Heart left ventricle (tissue), 16 donors: ENCODE data around the gene ITGB3. TPM values are rescaled to one million over a fixed set of nuclear protein-coding genes. Genes with fewer than 3 reads are reported as not detected.

Experiments
- ATAC-seq, 4 donors: fragments of 200-7000 bp; cut with Tn5 transposase; one replicate each; pipeline ENCODE4 v1.9.1; 2020 to 2022; ENCODE audit warnings: moderate library complexity in 4 of 4, mild to moderate bottlenecking in 3 of 4, moderate number of reproducible peaks in 1 of 4
- DNase-seq, 5 donors: peaks; one replicate each; pipeline ENCODE4 v3.0.0-alpha.2; 2020
- H3K27ac ChIP-seq, 12 donors: fragments of 200-600 bp; sonication (generic) in 4 of 12; one replicate each; pipeline versions ENCODE4 v1.5.0 to v1.8.0; 2016 to 2022; ENCODE audit warnings: mild to moderate bottlenecking in 2 of 12
- H3K27me3 ChIP-seq, 9 donors: fragments of 200-600 bp; sonication (generic) in 2 of 9; one replicate each; pipeline versions ENCODE4 v1.5.1 to v1.8.0; 2016 to 2022; ENCODE audit warnings: mild to moderate bottlenecking in 3 of 9
- H3K36me3 ChIP-seq, 9 donors: fragments of 200-600 bp; sonication (generic) in 2 of 9; one replicate each; pipeline versions ENCODE4 v1.5.0 to v1.8.0; 2018 to 2022; ENCODE audit warnings: mild to moderate bottlenecking in 2 of 9
- H3K4me1 ChIP-seq, 12 donors: fragments of 200-600 bp; sonication (generic) in 4 of 12; one replicate each; pipeline versions ENCODE4 v1.5.0 to v1.8.0; 2016 to 2022; ENCODE audit warnings: mild to moderate bottlenecking in 3 of 12
- H3K4me3 ChIP-seq, 12 donors: fragments of 200-600 bp; sonication (generic) in 4 of 12; one replicate each; pipeline versions ENCODE4 v1.5.0 to v1.8.0; 2017 to 2022; ENCODE audit warnings: mild to moderate bottlenecking in 9 of 12, moderate library complexity in 4 of 12
- H3K9me3 ChIP-seq, 12 donors: fragments of 200-600 bp; sonication (generic) in 4 of 12; one replicate each; pipeline versions ENCODE4 v1.5.0 to v1.8.0; 2016 to 2022; ENCODE audit warnings: mild to moderate bottlenecking in 1 of 12
- POLR2A ChIP-seq, 2 donors: fragments of 450-650 bp; IDR thresholded peaks; one replicate each; pipeline ENCODE4 v1.6.1; 2017; ENCODE audit warnings: antibody characterized with exemption in 2 of 2, mild to moderate bottlenecking in 2 of 2, moderate library complexity in 2 of 2
- WGBS, 4 donors: extraction: QIAGEN DNeasy Blood & Tissue Kit in 2 of 4; methylation state at CpG; one replicate each; pipeline versions ENCODE4 v1.1.5 to v1.1.7; 2013 to 2018; 5-methylcytosine and 5-hydroxymethylcytosine counted together
- intact Hi-C, 10 donors: fragments of 100-400 bp; cut with DNase I; formaldehyde crosslinking; loops; one replicate each; pipeline versions ENCODE4 v1.11.1 to v1.14.2; 2022
- polyA plus RNA-seq, 2 donors: library from polyadenylated mRNA; stranded (reverse); fragments of 200-250 nt; gene quantifications; one replicate each; pipeline ENCODE4 v1.2.3, GENCODE V29; 2013
- total RNA-seq, 9 donors: library from RNA; depleted of rRNA in 2 of 9; stranded (reverse); fragments of >200 nt in 2 of 9; fragmentation: NEBNext Ultra II Directional in 3 of 9; extraction: Animal tissue kit (Norgen Biotek cat#: 25700) in 3 of 9; gene quantifications; one replicate each; pipeline versions ENCODE4 v1.1.0 to v1.2.4, GENCODE V29; 2016 to 2023
- TF ChIP-seq, protein P1 (sequence below), 12 donors: fragments of 200-600 bp; sonication (generic) in 4 of 12; IDR thresholded peaks; one replicate each; pipeline versions ENCODE4 v1.5.0 to v1.8.0; 2018 to 2022; ENCODE audit warnings: antibody characterized with exemption in 12 of 12, mild to moderate bottlenecking in 5 of 12
- donor health status: ischemic (EF 13 %, LVEDD 7.1; RV severe dilation, severe dysfunction).
- donor health status: healthy with polysubstance abuse.
- donor health status: DM: no; HTN: yes; CAD: no.
- donor health status: DM: no; HTN: no; CAD: no.
- donor health status: ischemic (EF 25% LVEDD 6.9; RV normal size, moderate dysfunction).
- donor health status: ischemic (EF 25% LVEDD 5.7; RV mildly dilated, moderate dysfunction).
- donor health status: healthy.
- donor health status: DM: yes; HTN: yes; CAD: no.
- donor health status: ischemic (EF 35%, LVEDD 5.7; RV mildly dilated, moderate dysfunction).
- donor health status: nonischemic (EF 11% LVEDD 7.7; RV severe dilation, severe dysfunction).
- donor health status: DM: yes; HTN: yes; CAD: no.
- donor health status: PGD.
- donor health status: ischemic (EF 29% LVEDD 5.4; RV normal size, mild dysfunction).
- donor health status: nonischemic (EF 23%, LVEDD 6.1; RV moderate dilation, normal function).

ITGB3 gene
- total and polyA plus RNA-seq, 11 donors, result 1.3 to 14.8 (median 4.8) TPM

DNA sequence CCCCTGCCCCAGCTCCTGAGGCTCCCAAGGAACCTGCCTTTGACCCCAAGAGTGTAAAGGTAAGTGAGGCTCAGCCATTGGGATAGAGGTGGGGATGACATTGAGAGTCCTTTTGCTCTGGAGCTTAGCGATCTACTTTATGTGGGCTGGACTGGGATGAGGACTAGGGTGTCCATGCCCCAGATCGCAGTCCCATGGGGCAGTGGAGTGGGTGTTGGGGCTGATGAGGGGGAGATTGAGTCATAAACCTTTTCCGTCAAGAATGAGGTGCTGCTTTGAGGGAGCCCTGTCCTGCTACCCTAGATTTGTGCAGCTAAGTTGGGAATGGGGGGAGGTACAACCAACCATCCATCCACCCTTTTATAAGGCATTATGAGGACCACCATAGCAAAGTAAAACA lies 44.1 kb upstream of the ITGB3 start:
- H3K4me1 ChIP-seq, result peaks cover 0 to 40% (median 27%) of the 10 kb centered on the region in 12 donors
- no peak for DNase-seq
- intact Hi-C loops, result no loop called here
- WGBS, 4 donors, result 66 to 73% (median 70%) methylated on average over 3 of the region's 3 CpGs
- H3K36me3 ChIP-seq, result no peaks in the 10 kb centered on the region
- ATAC-seq, result no peak
- H3K27me3 ChIP-seq, result no peaks in the 10 kb centered on the region
- no peak for TF ChIP-seq POLR2A (IDR thresholded peaks at IDR 0.05)
- TF ChIP-seq, protein P1, sequence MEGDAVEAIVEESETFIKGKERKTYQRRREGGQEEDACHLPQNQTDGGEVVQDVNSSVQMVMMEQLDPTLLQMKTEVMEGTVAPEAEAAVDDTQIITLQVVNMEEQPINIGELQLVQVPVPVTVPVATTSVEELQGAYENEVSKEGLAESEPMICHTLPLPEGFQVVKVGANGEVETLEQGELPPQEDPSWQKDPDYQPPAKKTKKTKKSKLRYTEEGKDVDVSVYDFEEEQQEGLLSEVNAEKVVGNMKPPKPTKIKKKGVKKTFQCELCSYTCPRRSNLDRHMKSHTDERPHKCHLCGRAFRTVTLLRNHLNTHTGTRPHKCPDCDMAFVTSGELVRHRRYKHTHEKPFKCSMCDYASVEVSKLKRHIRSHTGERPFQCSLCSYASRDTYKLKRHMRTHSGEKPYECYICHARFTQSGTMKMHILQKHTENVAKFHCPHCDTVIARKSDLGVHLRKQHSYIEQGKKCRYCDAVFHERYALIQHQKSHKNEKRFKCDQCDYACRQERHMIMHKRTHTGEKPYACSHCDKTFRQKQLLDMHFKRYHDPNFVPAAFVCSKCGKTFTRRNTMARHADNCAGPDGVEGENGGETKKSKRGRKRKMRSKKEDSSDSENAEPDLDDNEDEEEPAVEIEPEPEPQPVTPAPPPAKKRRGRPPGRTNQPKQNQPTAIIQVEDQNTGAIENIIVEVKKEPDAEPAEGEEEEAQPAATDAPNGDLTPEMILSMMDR (IDR thresholded peaks at IDR 0.05), result no peak
- peak overlapping the region in 1 of 12 donors; percentile 44 for H3K27ac ChIP-seq
- peak overlapping the region in 1 of 12 donors; percentile 6 for H3K4me3 ChIP-seq
- no peaks in the 10 kb centered on the region for H3K9me3 ChIP-seq

DNA sequence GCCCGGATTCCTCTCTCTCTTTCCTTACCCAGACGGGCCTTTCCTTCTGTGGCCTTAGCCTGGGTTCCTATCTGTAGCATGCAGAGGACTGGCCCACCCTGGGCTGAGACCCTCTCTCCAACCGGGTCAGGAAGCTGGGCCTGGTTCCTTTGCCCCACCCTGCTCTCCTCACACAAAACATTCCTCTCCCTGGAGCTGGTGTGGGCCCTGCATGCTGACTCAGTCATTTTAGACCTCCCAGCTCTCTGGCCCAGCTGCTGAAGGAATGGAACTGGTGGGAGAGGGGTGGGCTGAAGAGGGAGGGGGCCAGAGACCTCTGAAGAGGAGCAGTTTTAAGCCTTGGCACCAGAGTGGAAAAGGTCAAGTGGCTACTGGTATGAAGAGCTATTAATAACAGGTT lies 43.5 kb upstream of the ITGB3 start:
- ATAC-seq (peak in 3 of 4 donors; percentile 8 to 43 (median 37)), DNase-seq (no peak)
- Histone ChIP-seq H3K4me3 (peak overlapping the region in 1 of 12 donors; percentile 10), H3K36me3 (no peaks in the 10 kb centered on the region), H3K27me3 (no peaks in the 10 kb centered on the region), H3K27ac (peak overlapping the region in 4 of 12 donors; percentile 2 to 44 (median 16)), H3K9me3 (no peaks in the 10 kb centered on the region), H3K4me1 (peaks cover 0 to 34% (median 21%) of the 10 kb centered on the region in 12 donors)
- 32 to 62% (median 44%) methylated on average over 3 of the region's 3 CpGs for WGBS, 4 donors
- intact Hi-C loops, result no loop called here
- TF ChIP-seq POLR2A (IDR thresholded peaks at IDR 0.05), result no peak
- TF ChIP-seq, protein P1 (IDR thresholded peaks at IDR 0.05), result no peak

DNA sequence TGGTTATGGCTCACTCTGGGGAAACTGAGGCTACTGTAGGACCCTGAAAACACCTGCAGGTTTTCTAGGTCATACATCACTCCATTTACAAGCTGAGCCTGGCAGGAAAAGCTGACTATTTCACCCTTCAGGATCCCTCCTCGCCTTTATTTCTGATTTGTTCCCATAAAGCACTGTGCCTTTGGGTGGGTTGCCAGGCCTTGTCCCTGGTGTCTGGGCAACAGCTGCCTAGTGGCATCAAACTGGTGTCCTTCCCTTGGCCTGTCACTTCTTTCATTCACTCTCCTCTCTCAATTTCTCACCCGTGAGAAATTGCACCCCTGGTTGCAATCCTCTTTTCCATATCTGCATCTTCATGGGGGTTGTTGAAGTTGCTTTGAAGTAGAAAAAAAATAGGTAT lies 42.8 kb upstream of the ITGB3 start:
- no peak overlapping the region for H3K4me3 ChIP-seq
- intact Hi-C loops, result no loop called here
- ATAC-seq (no peak), DNase-seq (no peak)
- H3K36me3 ChIP-seq, result no peaks in the 10 kb centered on the region
- H3K27me3 ChIP-seq, result no peaks in the 10 kb centered on the region
- WGBS, 4 donors, result 54 to 61% (median 58%) methylated on average over 2 of the region's 2 CpGs
- peaks cover 0 to 28% (median 15%) of the 10 kb centered on the region in 12 donors for H3K4me1 ChIP-seq
- TF ChIP-seq, protein P1 (IDR thresholded peaks at IDR 0.05), result no peak
- no peak for TF ChIP-seq POLR2A (IDR thresholded peaks at IDR 0.05)
- H3K9me3 ChIP-seq, result no peaks in the 10 kb centered on the region
- H3K27ac ChIP-seq, result peak overlapping the region in 1 of 12 donors; percentile 2

DNA sequence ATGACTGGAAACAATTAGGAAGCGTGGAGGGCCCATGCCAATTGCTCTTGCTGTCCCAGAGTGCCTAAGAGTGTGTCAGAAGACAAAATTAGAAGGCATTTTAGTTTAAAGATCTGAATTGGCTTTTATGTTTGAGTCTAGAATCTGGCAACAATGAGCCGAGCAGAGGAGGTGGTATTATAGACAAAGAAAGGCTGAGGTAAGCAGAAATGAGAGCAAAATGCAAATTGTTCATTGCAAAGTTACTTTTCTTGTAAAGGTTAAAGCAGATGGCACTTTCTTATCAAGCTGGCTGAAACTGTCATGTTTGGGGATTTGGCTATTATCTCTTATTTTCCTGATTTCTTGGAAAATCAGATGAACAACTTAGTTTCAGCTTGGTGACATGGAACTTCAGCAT lies 41.2 kb upstream of the ITGB3 start:
- no peak for ATAC-seq
- no peaks in the 10 kb centered on the region for H3K36me3 ChIP-seq
- no peaks in the 10 kb centered on the region for H3K27me3 ChIP-seq
- intact Hi-C loops, result no loop called here
- no peak overlapping the region for H3K27ac ChIP-seq
- H3K4me1 ChIP-seq, result peaks cover 0 to 29% (median 7%) of the 10 kb centered on the region in 12 donors
- WGBS, 4 donors, result 75 to 81% (median 76%) methylated on average over 2 of the region's 2 CpGs
- no peak for DNase-seq
- no peak for TF ChIP-seq POLR2A (IDR thresholded peaks at IDR 0.05)
- TF ChIP-seq, protein P1 (IDR thresholded peaks at IDR 0.05), result no peak
- no peaks in the 10 kb centered on the region for H3K9me3 ChIP-seq
- H3K4me3 ChIP-seq, result no peak overlapping the region
